ENCODE data around the gene CCT6A.
A peak's percentile ranks its signal among the peaks of the same experiment; 100 is the strongest.
"Not testable (repeated sequence)": the region's sequence is repeated elsewhere in the genome, so short reads cannot be mapped to it uniquely, and the experiment has no call there.

CCT6A gene

GRCh38 chr7:56099653-56100052 is 48.1 kb downstream of the CCT6A start:
- H3K4me2 ChIP-seq (ENCODE audit: insufficient read depth, low read length): no peak overlapping the region
- peak; percentile 41; the same call in 1 of the 3 replicates for ATAC-seq (ENCODE audit: insufficient read depth, low read depth)
- no peaks in the 10 kb centered on the region for H3K9me3 ChIP-seq (ENCODE audit: insufficient read depth, low read length, severe bottlenecking)
- no peak overlapping the region for H3K9ac ChIP-seq (ENCODE audit: low read depth, low read length)
- H3K4me3 ChIP-seq (ENCODE audit: low read depth in 1 of 2, low read length in 2 of 2): no peak overlapping the region
- H3K36me3 ChIP-seq (ENCODE audit: insufficient read depth, low read length): peaks cover 58% of the 10 kb centered on the region
- H3K79me2 ChIP-seq (ENCODE audit: insufficient read depth, low read length): peaks cover 20% of the 10 kb centered on the region
- H3K27me3 ChIP-seq (ENCODE audit: insufficient read depth, low read length, poor library complexity): no peaks in the 10 kb centered on the region
- peaks cover 18% of the 10 kb centered on the region for H3K4me1 ChIP-seq (ENCODE audit: insufficient read depth, low read length)
- TF ChIP-seq EZH2 (IDR thresholded peaks at IDR 0.05; ENCODE audit: borderline replicate concordance, low read depth, low read length, severe bottlenecking): no peak
- no peak for TF ChIP-seq CTCF (IDR thresholded peaks at IDR 0.05; ENCODE audit: borderline replicate concordance, extremely low read depth, low read length, poor library complexity, severe bottlenecking)
- H4K20me1 ChIP-seq (ENCODE audit: insufficient read depth, low read length): peaks cover 18% of the 10 kb centered on the region
- no peak for DNase-seq
- H3K27ac ChIP-seq (ENCODE audit: low read length): no peak overlapping the region
- H2AFZ ChIP-seq (ENCODE audit: low read depth, low read length): no peak overlapping the region

GRCh38 chr7:56104138-56104537 is 52.6 kb downstream of the CCT6A start:
- Histone ChIP-seq H3K79me2 (ENCODE audit: insufficient read depth, low read length) (peaks cover 43% of the 10 kb centered on the region), H3K4me2 (ENCODE audit: insufficient read depth, low read length) (peak overlapping the region; percentile 81), H3K4me1 (ENCODE audit: insufficient read depth, low read length) (peaks cover 29% of the 10 kb centered on the region), H3K4me3 (ENCODE audit: low read depth in 1 of 2, low read length in 2 of 2) (peak overlapping the region in 1 of 2 experiments; percentile 30; a peak in 1 of 4 replicates), H4K20me1 (ENCODE audit: insufficient read depth, low read length) (peaks cover 32% of the 10 kb centered on the region), H3K36me3 (ENCODE audit: insufficient read depth, low read length) (peaks cover 62% of the 10 kb centered on the region)
- not testable (repeated sequence) for ATAC-seq (ENCODE audit: insufficient read depth, low read depth); H3K27me3 ChIP-seq (ENCODE audit: insufficient read depth, low read length, poor library complexity); H3K27ac ChIP-seq (ENCODE audit: low read length); DNase-seq; H2AFZ ChIP-seq (ENCODE audit: low read depth, low read length); H3K9me3 ChIP-seq (ENCODE audit: insufficient read depth, low read length, severe bottlenecking); H3K9ac ChIP-seq (ENCODE audit: low read depth, low read length)

- Histone ChIP-seq H3K9ac (ENCODE audit: low read depth, low read length) (peak overlapping the region; percentile 84), H3K27me3 (ENCODE audit: insufficient read depth, low read length, poor library complexity) (no peaks in the 10 kb centered on the region), H3K79me2 (ENCODE audit: insufficient read depth, low read length) (peaks cover 43% of the 10 kb centered on the region), H2AFZ (ENCODE audit: low read depth, low read length) (peak overlapping the region; percentile 82; the same call in 1 of the 2 replicates), H3K4me3 (ENCODE audit: low read depth in 1 of 2, low read length in 2 of 2) (peak overlapping the region; percentile 84 to 98), H3K4me2 (ENCODE audit: insufficient read depth, low read length) (peak overlapping the region; percentile 81), H4K20me1 (ENCODE audit: insufficient read depth, low read length) (peaks cover 32% of the 10 kb centered on the region), H3K27ac (ENCODE audit: low read length) (peak overlapping the region; percentile 87), H3K4me1 (ENCODE audit: insufficient read depth, low read length) (peaks cover 29% of the 10 kb centered on the region), H3K36me3 (ENCODE audit: insufficient read depth, low read length) (peaks cover 48% of the 10 kb centered on the region), H3K9me3 (ENCODE audit: insufficient read depth, low read length, severe bottlenecking) (peaks cover 4% of the 10 kb centered on the region)
- DNase-seq (peak; percentile 30), ATAC-seq (ENCODE audit: insufficient read depth, low read depth) (no peak)
- no peak for TF ChIP-seq EZH2 (IDR thresholded peaks at IDR 0.05; ENCODE audit: borderline replicate concordance, low read depth, low read length, severe bottlenecking)
- TF ChIP-seq CTCF (IDR thresholded peaks at IDR 0.05; ENCODE audit: borderline replicate concordance, extremely low read depth, low read length, poor library complexity, severe bottlenecking): peak; percentile 6
These were observed 53.9 kb downstream of the CCT6A start for GRCh38 chr7:56105508-56105907.

- Histone ChIP-seq H3K79me2 (ENCODE audit: insufficient read depth, low read length) (peaks cover 43% of the 10 kb centered on the region), H3K4me3 (ENCODE audit: low read depth in 1 of 2, low read length in 2 of 2) (peak within 1 kb of the TSS; percentile 84 to 98)
These were observed 54.8 kb downstream of the CCT6A start, which contains the start of gene CHCHD2 for GRCh38 chr7:56106108-56107073. TSS of gene CHCHD2 (minus strand) at chr7:56106476. CDS start at chr7:56106413, 63 bp downstream.

More at GRCh38 chr7:56106108-56107073, 54.8 kb downstream of the CCT6A start, which contains the start of gene CHCHD2:
- peak; percentile 99 for ATAC-seq (ENCODE audit: insufficient read depth, low read depth)
- Histone ChIP-seq H3K4me1 (ENCODE audit: insufficient read depth, low read length) (peaks cover 29% of the 10 kb centered on the region), H2AFZ (ENCODE audit: low read depth, low read length) (peak within 1 kb of the TSS; percentile 91), H3K27ac (ENCODE audit: low read length) (peak within 1 kb of the TSS; percentile 87), H4K20me1 (ENCODE audit: insufficient read depth, low read length) (peaks cover 32% of the 10 kb centered on the region), H3K9ac (ENCODE audit: low read depth, low read length) (peak within 1 kb of the TSS; percentile 84), H3K9me3 (ENCODE audit: insufficient read depth, low read length, severe bottlenecking) (peaks cover 4% of the 10 kb centered on the region), H3K4me2 (ENCODE audit: insufficient read depth, low read length) (peak within 1 kb of the TSS; percentile 81), H3K36me3 (ENCODE audit: insufficient read depth, low read length) (peaks cover 39% of the 10 kb centered on the region), H3K27me3 (ENCODE audit: insufficient read depth, low read length, poor library complexity) (no peaks in the 10 kb centered on the region)
- no peak for TF ChIP-seq CTCF (IDR thresholded peaks at IDR 0.05; ENCODE audit: borderline replicate concordance, extremely low read depth, low read length, poor library complexity, severe bottlenecking)
- no peak for TF ChIP-seq EZH2 (IDR thresholded peaks at IDR 0.05; ENCODE audit: borderline replicate concordance, low read depth, low read length, severe bottlenecking)
- DNase-seq: peak; percentile 97

Measured in DND-41 (cell line).